B cell (primary cell): ENCODE measurements around the gene SEMA6A. TPM values are rescaled to one million over a fixed set of nuclear protein-coding genes. Genes with fewer than 3 reads are reported as not detected.

Source experiments
- ATAC-seq: fragments of 200-7000 bp; cut with Tn5 transposase; one replicate; pipeline ENCODE4 v1.10.0; 2021; ENCODE audit warnings: low read depth, mild to moderate bottlenecking, moderate number of reproducible peaks, moderate library complexity
- CTCF ChIA-PET: fragments of 350-600 bp; sonication (Branson Sonifier 250); formaldehyde crosslinking; loops from one replicate; lab custom pipeline; 2021; ENCODE audit warnings: antibody characterized with exemption, inconsistent platforms; lab: Charles Lee
- POLR2A ChIA-PET: fragments of 350-600 bp; sonication (Branson Sonifier 250); formaldehyde crosslinking; loops from one replicate; lab custom pipeline; 2021; ENCODE audit warnings: antibody characterized with exemption; lab: Charles Lee
- DNase-seq: peaks from one replicate; pipeline ENCODE4 v3.0.0; 2013
- H2AFZ ChIP-seq: 2 replicates; pipeline ENCODE4 v1.6.1; 2012; ENCODE audit warnings: mild to moderate bottlenecking, low read depth, low read length; ENCODE audit not compliant: insufficient read depth, poor library complexity, severe bottlenecking
- H3K27ac ChIP-seq, 2 donors: 1 replicate in 1 of 2; 2 replicates in 1 of 2; pipeline ENCODE4 v1.5.1; 2012 to 2013; ENCODE audit warnings: low read length in 2 of 2, mild to moderate bottlenecking in 2 of 2, moderate library complexity in 1 of 2
- H3K27me3 ChIP-seq, 4 experiments: fragments of 200-600 bp in 1 of 4; sonication (generic) in 1 of 4; replicated peaks in 1 of 4; 1 replicate in 2 of 4; 2 replicates in 2 of 4; pipeline versions ENCODE4 v1.6.1 to v1.7.0; 2013 to 2016; ENCODE audit warnings: low read length in 3 of 4, mild to moderate bottlenecking in 2 of 4, mixed read lengths in 1 of 4, moderate library complexity in 1 of 4; ENCODE audit not compliant: insufficient read depth in 4 of 4, control insufficient read depth in 3 of 4; ENCODE audit errors: control extremely low read depth in 1 of 4
- H3K36me3 ChIP-seq, 2 experiments: replicated peaks in 1 of 2; 1 replicate in 1 of 2; 2 replicates in 1 of 2; pipeline versions ENCODE4 v1.6.1 to v1.7.1; 2013; ENCODE audit warnings: low read length in 1 of 2; ENCODE audit not compliant: insufficient read depth in 2 of 2, control insufficient read depth in 1 of 2; ENCODE audit errors: control extremely low read depth in 1 of 2, extremely low read depth in 1 of 2
- H3K4me1 ChIP-seq, 2 donors: fragments of 200-600 bp in 1 of 2; sonication (generic) in 1 of 2; 1 replicate in 1 of 2; 2 replicates in 1 of 2; pipeline versions ENCODE4 v1.5.1 to v1.6.1; 2013 to 2017; ENCODE audit warnings: low read length in 2 of 2; ENCODE audit not compliant: control insufficient read depth in 2 of 2, insufficient read depth in 2 of 2
- H3K4me2 ChIP-seq: replicated peaks from 2 replicates; pipeline ENCODE3; 2012; ENCODE audit warnings: mild to moderate bottlenecking, low read depth, low read length; ENCODE audit not compliant: poor library complexity, severe bottlenecking
- H3K4me3 ChIP-seq, 5 experiments: fragments of 200-600 bp in 1 of 5; sonication (generic) in 1 of 5; 1 replicate in 3 of 5; 2 replicates in 2 of 5; pipeline versions ENCODE4 v1.5.1 to v1.7.0; 2011 to 2016; ENCODE audit warnings: low read length in 4 of 5, mild to moderate bottlenecking in 4 of 5, low read depth in 2 of 5, control low read depth in 1 of 5, moderate library complexity in 1 of 5; ENCODE audit not compliant: insufficient read depth in 1 of 5; ENCODE audit errors: control extremely low read depth in 1 of 5, extremely low read depth in 1 of 5
- H3K79me2 ChIP-seq: fragments of 200-600 bp; sonication (generic); one replicate; pipeline ENCODE4 v1.6.0; 2016; ENCODE audit warnings: low read length; ENCODE audit not compliant: control insufficient read depth, insufficient read depth
- H3K9ac ChIP-seq: fragments of 200-600 bp; sonication (generic); 2 replicates; pipeline ENCODE4 v1.6.1; 2017; ENCODE audit warnings: mild to moderate bottlenecking, low read length, moderate library complexity
- H3K9me3 ChIP-seq, 3 donors: one replicate each; pipeline versions ENCODE4 v1.6.1 to v1.7.1; 2013; ENCODE audit warnings: low read length in 2 of 3; ENCODE audit not compliant: control insufficient read depth in 2 of 3, insufficient read depth in 1 of 3; ENCODE audit errors: control extremely low read depth in 1 of 3
- H4K20me1 ChIP-seq: 2 replicates; pipeline ENCODE4 v1.6.0; 2012; ENCODE audit warnings: mild to moderate bottlenecking, low read length; ENCODE audit not compliant: insufficient read depth, control insufficient read depth, poor library complexity, severe bottlenecking
- H3K27ac Mint-ChIP-seq: one replicate; pipeline ENCODE4 v1.8.0; 2021; ENCODE audit warnings: mixed read lengths
- H3K27me3 Mint-ChIP-seq: one replicate; pipeline ENCODE4 v1.8.0; 2021; ENCODE audit warnings: mixed read lengths
- H3K4me1 Mint-ChIP-seq: one replicate; pipeline ENCODE4 v1.8.0; 2021; ENCODE audit warnings: mixed read lengths
- H3K4me3 Mint-ChIP-seq: one replicate; pipeline ENCODE4 v1.8.0; 2021; ENCODE audit warnings: mixed read lengths
- H3K9me3 Mint-ChIP-seq: one replicate; pipeline ENCODE4 v1.8.0; 2022; ENCODE audit warnings: mixed read lengths; ENCODE audit not compliant: insufficient read depth
- EZH2 ChIP-seq: IDR thresholded peaks from 2 replicates; pipeline ENCODE4 v1.6.1; 2012; ENCODE audit warnings: borderline replicate concordance, low read depth, mild to moderate bottlenecking, moderate library complexity, low read length; ENCODE audit not compliant: insufficient read depth, poor library complexity, severe bottlenecking
- WGBS: methylation state at CpG from one replicate; pipeline ENCODE4 v1.1.5; 2013; ENCODE audit warnings: missing lambda C conversion rate; ENCODE audit not compliant: insufficient coverage; 5-methylcytosine and 5-hydroxymethylcytosine counted together
- intact Hi-C: fragments of 100-400 bp; cut with micrococcal nuclease; formaldehyde crosslinking; loops from one replicate; pipeline ENCODE4 v1.10.0; 2022
- polyA plus RNA-seq: library from polyadenylated mRNA; depleted of rRNA; stranded (reverse); fragments of >200 nt; gene quantifications from 2 replicates; pipeline ENCODE4 v1.2.3, GENCODE V29; 2012
- total RNA-seq, 2 donors: library from RNA; stranded (reverse); fragments of 120-200 nt in 1 of 2; gene quantifications; 1 replicate in 1 of 2; 2 replicates in 1 of 2; pipeline versions ENCODE4 v1.2.3 to v1.2.4, GENCODE V29; 2013 to 2022
- TF ChIP-seq, protein P1 (sequence below): fragments of 200-600 bp; IDR thresholded peaks from one replicate; pipeline ENCODE4 v1.8.0; 2022; ENCODE audit warnings: antibody characterized with exemption, mild to moderate bottlenecking

The SEMA6A gene
- total and polyA plus RNA-seq, 2 donors (not counting 1 experiment from before 2014, with no cell fraction given): 0.44 TPM; not detected in 1

DNA sequence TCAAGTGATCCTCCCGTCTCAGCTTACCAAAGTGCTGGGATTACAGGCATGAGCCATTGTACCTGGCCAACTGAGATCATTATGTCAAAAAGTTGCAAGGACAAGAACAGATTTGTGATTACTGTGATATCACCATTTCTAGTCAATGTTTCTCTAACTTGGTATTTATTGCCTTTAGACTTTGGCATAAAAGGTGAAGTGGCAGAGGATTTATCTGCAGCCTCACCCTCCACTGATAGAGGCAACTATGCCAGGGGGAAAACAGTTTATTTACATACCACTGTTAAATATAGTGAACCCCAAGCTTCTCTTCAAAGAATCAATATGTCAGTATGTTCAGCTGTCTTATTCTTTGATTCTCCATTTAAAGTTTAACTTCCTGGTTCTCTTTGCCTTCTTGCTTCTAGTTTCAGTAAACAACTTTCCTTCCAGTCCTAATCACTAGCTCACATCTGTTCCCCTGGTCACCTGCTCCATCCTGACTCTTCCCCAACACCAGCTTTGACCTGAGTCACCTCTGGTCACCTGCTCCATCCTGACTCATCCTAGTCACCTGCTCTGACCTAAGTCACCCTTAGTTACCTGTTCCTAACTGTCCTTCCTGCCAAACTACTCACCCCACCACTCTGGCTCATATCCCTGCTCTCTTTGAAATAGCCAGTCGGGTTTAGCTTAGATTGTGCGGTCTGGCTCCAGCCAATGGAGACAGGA is 29.9 kb downstream of the SEMA6A start:
- H3K4me3 Mint-ChIP-seq: no peak overlapping the region
- no peaks in the 10 kb centered on the region for H3K4me1 Mint-ChIP-seq
- peaks cover 11% of the 10 kb centered on the region for H3K9me3 Mint-ChIP-seq
- Histone ChIP-seq H3K27ac (no peak overlapping the region), H4K20me1 (no peaks in the 10 kb centered on the region), H3K79me2 (no peaks in the 10 kb centered on the region), H3K9me3 (peaks cover 1 to 16% (median 11%) of the 10 kb centered on the region in 3 donors), H2AFZ (no peak overlapping the region), H3K9ac (no peak overlapping the region), H3K27me3 (no peaks in the 10 kb centered on the region), H3K36me3 (no peaks in the 10 kb centered on the region), H3K4me2 (no peak overlapping the region), H3K4me1 (no peaks in the 10 kb centered on the region), H3K4me3 (no peak overlapping the region)
- ChIA-PET CTCF (no interaction called here), POLR2A (no interaction called here)
- H3K27me3 Mint-ChIP-seq: no peaks in the 10 kb centered on the region
- intact Hi-C loops: no loop called here
- no peak overlapping the region for H3K27ac Mint-ChIP-seq
- DNase-seq (no peak), ATAC-seq (no peak)
- TF ChIP-seq EZH2: no peak
- TF ChIP-seq, protein P1, sequence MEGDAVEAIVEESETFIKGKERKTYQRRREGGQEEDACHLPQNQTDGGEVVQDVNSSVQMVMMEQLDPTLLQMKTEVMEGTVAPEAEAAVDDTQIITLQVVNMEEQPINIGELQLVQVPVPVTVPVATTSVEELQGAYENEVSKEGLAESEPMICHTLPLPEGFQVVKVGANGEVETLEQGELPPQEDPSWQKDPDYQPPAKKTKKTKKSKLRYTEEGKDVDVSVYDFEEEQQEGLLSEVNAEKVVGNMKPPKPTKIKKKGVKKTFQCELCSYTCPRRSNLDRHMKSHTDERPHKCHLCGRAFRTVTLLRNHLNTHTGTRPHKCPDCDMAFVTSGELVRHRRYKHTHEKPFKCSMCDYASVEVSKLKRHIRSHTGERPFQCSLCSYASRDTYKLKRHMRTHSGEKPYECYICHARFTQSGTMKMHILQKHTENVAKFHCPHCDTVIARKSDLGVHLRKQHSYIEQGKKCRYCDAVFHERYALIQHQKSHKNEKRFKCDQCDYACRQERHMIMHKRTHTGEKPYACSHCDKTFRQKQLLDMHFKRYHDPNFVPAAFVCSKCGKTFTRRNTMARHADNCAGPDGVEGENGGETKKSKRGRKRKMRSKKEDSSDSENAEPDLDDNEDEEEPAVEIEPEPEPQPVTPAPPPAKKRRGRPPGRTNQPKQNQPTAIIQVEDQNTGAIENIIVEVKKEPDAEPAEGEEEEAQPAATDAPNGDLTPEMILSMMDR: no peak
- WGBS: 90% methylated on average over 3 of the region's 3 CpGs

DNA sequence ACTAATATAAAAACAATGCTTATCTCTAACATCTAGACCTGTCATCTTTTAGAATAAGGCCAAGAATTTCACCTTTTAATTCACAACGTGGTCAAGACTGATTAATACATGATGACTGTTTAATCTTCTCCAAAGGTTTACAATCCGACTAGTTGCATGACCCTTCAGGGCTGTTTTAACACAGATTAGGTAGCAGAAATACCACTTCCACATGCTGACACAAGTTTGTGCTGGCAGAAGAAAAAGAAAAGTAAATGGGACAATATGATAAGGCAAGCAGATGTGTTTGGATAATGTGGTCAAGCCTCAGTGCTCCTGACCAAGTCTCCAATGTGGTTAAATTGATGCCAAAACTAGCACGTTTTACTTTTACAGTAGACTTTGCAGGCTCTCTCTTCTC is 31.1 kb downstream of the SEMA6A start:
- Histone ChIP-seq H3K27ac (no peak overlapping the region), H3K27me3 (no peaks in the 10 kb centered on the region), H3K4me1 (no peaks in the 10 kb centered on the region), H3K4me3 (no peak overlapping the region), H3K4me2 (no peak overlapping the region), H3K9ac (no peak overlapping the region), H2AFZ (no peak overlapping the region), H4K20me1 (no peaks in the 10 kb centered on the region), H3K36me3 (no peaks in the 10 kb centered on the region), H3K79me2 (no peaks in the 10 kb centered on the region), H3K9me3 (peaks cover 1 to 16% (median 11%) of the 10 kb centered on the region in 3 donors)
- Mint-ChIP-seq H3K4me1 (no peaks in the 10 kb centered on the region), H3K27me3 (no peaks in the 10 kb centered on the region), H3K9me3 (peaks cover 11% of the 10 kb centered on the region), H3K4me3 (no peak overlapping the region), H3K27ac (no peak overlapping the region)
- no CpG with 5 or more reads among the region's 3 CpGs for WGBS
- ChIA-PET CTCF (no interaction called here), POLR2A (no interaction called here)
- DNase-seq (no peak), ATAC-seq (no peak)
- TF ChIP-seq, protein P1: no peak
- TF ChIP-seq EZH2: no peak
- intact Hi-C loops: no loop called here
